Right lobe of liver (tissue), 4 donors: Measurements from ENCODE around the gene GLUD1.
"Not testable (repeated sequence)": the region's sequence is repeated elsewhere in the genome, so short reads cannot be mapped to it uniquely, and the experiment has no call there.

ENCODE experiments used
- POLR2A ChIP-seq: fragments of 450-650 bp; IDR thresholded peaks from one replicate; pipeline ENCODE4 v1.6.1; 2017; ENCODE audit warnings: antibody characterized with exemption, mild to moderate bottlenecking
- TF ChIP-seq, protein P1 (sequence below), 4 donors: fragments of 200-600 bp in 3 of 4; fragments of 450-650 bp in 1 of 4; IDR thresholded peaks; one replicate each; pipeline versions ENCODE4 v1.5.1 to v1.8.0; 2016 to 2022; ENCODE audit warnings: antibody characterized with exemption in 4 of 4, mild to moderate bottlenecking in 2 of 4
- donor health status: DM: no; HTN: no; CAD: no.
- donor health status: DM: no; HTN: no; CAD: no.
- donor health status: DM: no; HTN: yes; CAD: no.

- TF ChIP-seq, protein P1, sequence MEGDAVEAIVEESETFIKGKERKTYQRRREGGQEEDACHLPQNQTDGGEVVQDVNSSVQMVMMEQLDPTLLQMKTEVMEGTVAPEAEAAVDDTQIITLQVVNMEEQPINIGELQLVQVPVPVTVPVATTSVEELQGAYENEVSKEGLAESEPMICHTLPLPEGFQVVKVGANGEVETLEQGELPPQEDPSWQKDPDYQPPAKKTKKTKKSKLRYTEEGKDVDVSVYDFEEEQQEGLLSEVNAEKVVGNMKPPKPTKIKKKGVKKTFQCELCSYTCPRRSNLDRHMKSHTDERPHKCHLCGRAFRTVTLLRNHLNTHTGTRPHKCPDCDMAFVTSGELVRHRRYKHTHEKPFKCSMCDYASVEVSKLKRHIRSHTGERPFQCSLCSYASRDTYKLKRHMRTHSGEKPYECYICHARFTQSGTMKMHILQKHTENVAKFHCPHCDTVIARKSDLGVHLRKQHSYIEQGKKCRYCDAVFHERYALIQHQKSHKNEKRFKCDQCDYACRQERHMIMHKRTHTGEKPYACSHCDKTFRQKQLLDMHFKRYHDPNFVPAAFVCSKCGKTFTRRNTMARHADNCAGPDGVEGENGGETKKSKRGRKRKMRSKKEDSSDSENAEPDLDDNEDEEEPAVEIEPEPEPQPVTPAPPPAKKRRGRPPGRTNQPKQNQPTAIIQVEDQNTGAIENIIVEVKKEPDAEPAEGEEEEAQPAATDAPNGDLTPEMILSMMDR (IDR thresholded peaks at IDR 0.05), result not testable (repeated sequence)
- TF ChIP-seq POLR2A, result not testable (repeated sequence)
These were observed 10.3 kb downstream of the GLUD1 start for GRCh38 chr10:87084291-87084782.
